HL-60 (cell line): ENCODE measurements around the gene CATSPERD.

Source experiments
- CTCF ChIP-seq: IDR thresholded peaks from one replicate; pipeline ENCODE4 v1.5.1; 2011; ENCODE audit warnings: low read length, control low read depth, inconsistent platforms; ENCODE audit not compliant: insufficient read depth
- POLR2AphosphoS5 ChIP-seq: IDR thresholded peaks from 2 replicates; pipeline ENCODE4 v1.6.1; 2012; ENCODE audit warnings: low read depth
- TF ChIP-seq, protein P1 (sequence below): IDR thresholded peaks from 2 replicates; pipeline ENCODE4 v1.6.1; 2012; ENCODE audit warnings: low read depth; ENCODE audit not compliant: insufficient replicate concordance

DNA sequence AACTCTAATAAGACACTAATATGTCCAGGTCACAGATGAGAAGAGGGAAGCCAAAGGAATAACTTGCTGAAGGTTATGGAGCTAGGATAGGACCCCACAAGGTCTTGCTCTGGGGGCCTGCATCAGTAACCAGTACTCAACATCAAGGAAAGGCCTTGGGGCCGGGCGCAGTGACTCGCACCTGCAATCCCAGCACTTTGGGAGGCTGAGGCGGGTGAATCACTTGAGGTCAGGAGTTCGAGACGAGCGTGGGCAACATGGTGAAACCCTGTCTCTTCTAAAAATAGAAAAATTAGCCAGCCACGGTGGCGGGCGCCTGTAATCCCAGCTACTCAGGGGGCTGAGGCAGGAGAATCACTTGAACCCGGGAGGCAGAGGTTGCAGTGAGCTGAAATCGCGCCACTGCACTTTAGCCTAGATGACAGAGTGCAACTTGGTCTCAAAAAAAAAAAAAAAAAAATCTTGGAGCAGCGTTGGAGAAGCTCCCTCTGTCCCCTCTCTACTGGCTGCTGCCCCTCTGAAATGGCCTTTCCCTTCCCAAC is 2.3 kb upstream of the CATSPERD start:
- TF ChIP-seq, protein P1, sequence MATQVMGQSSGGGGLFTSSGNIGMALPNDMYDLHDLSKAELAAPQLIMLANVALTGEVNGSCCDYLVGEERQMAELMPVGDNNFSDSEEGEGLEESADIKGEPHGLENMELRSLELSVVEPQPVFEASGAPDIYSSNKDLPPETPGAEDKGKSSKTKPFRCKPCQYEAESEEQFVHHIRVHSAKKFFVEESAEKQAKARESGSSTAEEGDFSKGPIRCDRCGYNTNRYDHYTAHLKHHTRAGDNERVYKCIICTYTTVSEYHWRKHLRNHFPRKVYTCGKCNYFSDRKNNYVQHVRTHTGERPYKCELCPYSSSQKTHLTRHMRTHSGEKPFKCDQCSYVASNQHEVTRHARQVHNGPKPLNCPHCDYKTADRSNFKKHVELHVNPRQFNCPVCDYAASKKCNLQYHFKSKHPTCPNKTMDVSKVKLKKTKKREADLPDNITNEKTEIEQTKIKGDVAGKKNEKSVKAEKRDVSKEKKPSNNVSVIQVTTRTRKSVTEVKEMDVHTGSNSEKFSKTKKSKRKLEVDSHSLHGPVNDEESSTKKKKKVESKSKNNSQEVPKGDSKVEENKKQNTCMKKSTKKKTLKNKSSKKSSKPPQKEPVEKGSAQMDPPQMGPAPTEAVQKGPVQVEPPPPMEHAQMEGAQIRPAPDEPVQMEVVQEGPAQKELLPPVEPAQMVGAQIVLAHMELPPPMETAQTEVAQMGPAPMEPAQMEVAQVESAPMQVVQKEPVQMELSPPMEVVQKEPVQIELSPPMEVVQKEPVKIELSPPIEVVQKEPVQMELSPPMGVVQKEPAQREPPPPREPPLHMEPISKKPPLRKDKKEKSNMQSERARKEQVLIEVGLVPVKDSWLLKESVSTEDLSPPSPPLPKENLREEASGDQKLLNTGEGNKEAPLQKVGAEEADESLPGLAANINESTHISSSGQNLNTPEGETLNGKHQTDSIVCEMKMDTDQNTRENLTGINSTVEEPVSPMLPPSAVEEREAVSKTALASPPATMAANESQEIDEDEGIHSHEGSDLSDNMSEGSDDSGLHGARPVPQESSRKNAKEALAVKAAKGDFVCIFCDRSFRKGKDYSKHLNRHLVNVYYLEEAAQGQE, result no peak
- TF ChIP-seq CTCF (no peak), POLR2AphosphoS5 (no peak)
